Breast epithelium (tissue), 3 donors: ENCODE results near the gene BARHL1.

Experiments
- POLR2A ChIP-seq: fragments of 450-650 bp; IDR thresholded peaks from one replicate; pipeline ENCODE4 v1.6.1; 2016; ENCODE audit warnings: antibody characterized with exemption, mild to moderate bottlenecking, moderate library complexity
- TF ChIP-seq, protein P1 (sequence below), 3 donors: fragments of 450-650 bp; IDR thresholded peaks; one replicate each; pipeline ENCODE4 v1.5.1; 2016 to 2017; ENCODE audit warnings: antibody characterized with exemption in 3 of 3, mild to moderate bottlenecking in 3 of 3, moderate library complexity in 3 of 3

DNA sequence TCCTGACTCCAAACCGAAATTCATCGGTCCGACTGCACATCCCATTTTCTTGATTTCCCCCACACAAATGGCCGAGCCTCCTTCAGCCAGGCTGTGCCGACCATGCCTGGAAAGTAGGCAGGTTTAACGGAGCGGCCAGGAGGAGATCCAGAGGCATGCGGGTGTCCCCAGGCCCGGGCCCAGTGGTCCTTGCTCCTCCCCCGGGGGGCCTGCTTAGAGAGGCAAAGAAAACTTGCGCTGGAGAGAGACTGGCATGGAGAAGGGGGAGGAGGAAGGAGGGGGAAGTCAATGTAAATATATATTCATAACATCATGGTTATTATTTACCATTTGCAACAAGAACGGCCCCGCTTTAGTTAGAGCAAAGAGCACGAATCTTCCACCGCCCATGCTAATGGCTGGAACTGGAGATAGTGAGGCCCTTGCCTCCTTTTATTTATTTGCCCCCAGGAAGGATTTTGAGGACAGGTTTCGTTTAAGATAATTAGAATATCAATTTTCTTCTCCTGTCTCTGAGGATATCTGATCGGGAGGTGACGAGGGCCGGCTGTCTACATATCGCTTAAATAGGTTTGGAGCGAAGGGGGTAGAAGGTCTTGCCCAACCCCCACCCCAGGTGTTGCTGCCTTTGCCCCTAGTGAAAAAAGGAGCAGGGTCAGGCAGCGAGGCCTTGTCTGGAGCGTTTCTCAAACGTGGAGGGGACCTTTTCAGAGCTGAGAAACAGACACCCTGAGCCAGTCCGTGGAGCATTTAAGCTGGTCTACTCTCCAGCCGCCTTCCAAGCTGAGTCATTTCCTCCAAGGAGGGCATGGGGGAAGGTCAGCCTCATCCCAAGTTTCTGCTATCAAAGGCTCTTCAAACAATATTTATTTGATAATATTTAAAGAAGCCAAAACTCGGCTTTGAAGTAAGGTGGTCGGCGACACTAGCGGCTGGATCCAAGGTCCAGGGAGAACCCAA, 2.5 kb downstream of the BARHL1 start:
- TF ChIP-seq, protein P1, sequence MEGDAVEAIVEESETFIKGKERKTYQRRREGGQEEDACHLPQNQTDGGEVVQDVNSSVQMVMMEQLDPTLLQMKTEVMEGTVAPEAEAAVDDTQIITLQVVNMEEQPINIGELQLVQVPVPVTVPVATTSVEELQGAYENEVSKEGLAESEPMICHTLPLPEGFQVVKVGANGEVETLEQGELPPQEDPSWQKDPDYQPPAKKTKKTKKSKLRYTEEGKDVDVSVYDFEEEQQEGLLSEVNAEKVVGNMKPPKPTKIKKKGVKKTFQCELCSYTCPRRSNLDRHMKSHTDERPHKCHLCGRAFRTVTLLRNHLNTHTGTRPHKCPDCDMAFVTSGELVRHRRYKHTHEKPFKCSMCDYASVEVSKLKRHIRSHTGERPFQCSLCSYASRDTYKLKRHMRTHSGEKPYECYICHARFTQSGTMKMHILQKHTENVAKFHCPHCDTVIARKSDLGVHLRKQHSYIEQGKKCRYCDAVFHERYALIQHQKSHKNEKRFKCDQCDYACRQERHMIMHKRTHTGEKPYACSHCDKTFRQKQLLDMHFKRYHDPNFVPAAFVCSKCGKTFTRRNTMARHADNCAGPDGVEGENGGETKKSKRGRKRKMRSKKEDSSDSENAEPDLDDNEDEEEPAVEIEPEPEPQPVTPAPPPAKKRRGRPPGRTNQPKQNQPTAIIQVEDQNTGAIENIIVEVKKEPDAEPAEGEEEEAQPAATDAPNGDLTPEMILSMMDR (IDR thresholded peaks at IDR 0.05) = no peak
- no peak for TF ChIP-seq POLR2A
